DMS 273 treated with DMSO at 0.1 percent for 48 hours (cell line): ENCODE data around the gene GBX2.

Experiments used
- DNase-seq: peaks from one replicate; lab custom pipeline; 2025; lab: John Stamatoyannopoulos, UW

GBX2 gene

DNA sequence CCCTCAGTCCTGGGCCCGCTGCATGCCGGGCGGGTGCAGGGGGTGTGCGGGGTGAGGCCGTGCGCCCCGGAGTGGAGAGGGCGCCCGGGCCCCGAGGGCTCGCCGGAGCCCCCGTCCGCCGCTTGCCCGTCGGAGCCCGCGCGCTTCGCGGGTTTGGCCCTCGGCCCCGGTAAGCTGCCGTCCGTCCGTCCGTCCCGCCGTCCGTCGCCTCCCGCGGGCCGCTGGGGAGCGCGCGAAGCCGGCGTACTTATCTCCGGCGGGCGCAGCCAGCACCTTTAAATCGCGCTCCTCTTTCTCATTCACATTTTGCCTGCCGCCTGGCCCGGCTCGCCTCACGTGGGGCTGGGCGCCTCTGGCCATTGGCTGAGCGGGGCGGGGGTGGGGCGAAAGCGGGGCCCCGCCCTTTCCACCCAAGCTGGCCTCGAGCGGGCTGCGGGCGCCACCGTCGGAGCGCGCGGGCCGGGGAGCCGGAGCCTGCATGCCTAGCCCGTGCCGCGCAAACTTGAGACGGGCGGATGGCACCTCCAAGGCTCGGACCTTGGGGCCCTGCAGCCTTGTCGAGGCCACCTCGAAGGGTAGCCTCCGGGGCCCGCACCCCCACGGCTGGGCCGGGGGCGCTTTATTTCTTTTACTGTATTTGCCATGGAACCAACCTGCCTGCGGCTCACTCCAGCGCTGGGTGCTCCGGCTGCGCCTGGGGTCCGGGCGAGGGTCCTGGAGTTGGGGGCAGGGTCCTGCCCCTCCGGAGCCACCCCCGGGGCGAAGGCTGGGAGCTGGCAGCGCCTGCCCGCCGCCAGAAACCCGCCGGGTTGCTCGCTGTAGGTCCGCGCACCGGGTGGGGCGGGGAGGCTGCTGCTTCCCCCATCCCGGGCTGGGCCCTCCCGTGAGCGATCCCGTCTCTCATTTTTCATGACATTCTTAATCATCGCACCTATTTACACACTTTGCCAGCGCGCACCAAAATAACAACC is at the start of gene GBX2:
Gene GBX2, minus strand, starts transcription at position 277 of the 971 bp plus-strand sequence. CDS start 415 bp downstream, outside the sequence.
- peak; percentile 74 for DNase-seq

- DNase-seq, result no peak
Observed at GRCh38 chr2:236217926-236218325, 49.7 kb upstream of the GBX2 start.

DNA sequence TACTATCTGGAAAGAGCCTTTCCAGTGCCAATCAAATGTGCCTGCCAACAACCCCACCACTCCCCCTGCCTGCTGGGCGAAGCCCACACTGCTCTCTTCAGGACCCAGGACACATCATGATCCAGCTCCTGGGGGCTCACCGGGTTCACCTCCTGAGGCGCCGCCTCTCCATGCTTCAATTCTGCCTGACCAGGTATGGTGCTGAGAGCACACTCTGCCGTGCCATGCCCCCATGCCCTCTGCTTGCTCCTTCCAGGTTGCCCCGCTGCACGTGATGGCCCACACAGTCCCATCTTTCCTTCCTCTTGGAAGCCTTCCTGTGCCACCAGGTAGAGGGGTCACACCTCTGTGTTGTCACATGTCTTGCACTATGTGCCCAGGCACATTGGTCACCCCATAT is 48.5 kb upstream of the GBX2 start:
- DNase-seq, result no peak

- DNase-seq, result no peak
Observed at GRCh38 chr2:236215761-236216333, 47.7 kb upstream of the GBX2 start.

GRCh38 chr2:236215196-236215595 is 47.0 kb upstream of the GBX2 start:
- DNase-seq, result no peak

DNA sequence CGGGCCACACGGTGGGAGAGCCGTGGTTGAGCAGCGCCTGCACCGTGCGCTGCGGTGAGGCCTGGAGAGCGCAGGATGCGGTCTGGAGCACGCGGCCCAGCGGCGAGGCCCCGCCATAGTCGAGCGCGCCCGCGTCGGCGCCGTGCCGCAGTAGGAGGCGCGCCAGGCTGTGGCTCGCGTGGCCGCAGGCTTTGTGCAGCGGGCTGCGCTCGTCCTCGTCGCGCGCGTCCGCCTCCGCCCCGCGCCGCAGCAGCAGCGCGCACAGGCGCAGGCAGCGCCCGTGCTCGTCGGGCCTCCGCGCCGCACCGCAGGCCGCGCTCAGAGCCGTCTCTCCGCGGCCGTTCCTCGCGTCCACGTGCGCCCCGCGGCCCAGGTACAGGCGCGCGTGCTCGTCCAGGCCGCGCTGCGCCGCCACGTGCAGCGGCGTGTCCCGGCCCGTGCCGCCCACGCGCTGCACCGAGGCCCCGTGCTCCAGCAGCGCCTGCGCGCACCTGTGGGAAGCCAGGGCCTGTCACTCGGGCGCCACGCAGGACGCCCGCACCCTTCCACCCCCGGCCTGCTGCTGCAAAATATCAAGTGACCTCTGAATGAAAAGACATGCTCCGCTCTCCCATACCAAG is 46.3 kb upstream of the GBX2 start:
- DNase-seq, result no peak

- no peak for DNase-seq
Observed at GRCh38 chr2:236211296-236211695, 43.1 kb upstream of the GBX2 start.

GRCh38 chr2:236210536-236210935 is 42.4 kb upstream of the GBX2 start:
- DNase-seq, result no peak

- no peak for DNase-seq
Observed at GRCh38 chr2:236209996-236210395, 41.8 kb upstream of the GBX2 start.

- no peak for DNase-seq
Observed at GRCh38 chr2:236209535-236209934, 41.3 kb upstream of the GBX2 start.

- no peak for DNase-seq
Observed at GRCh38 chr2:236208019-236208926, 40.1 kb upstream of the GBX2 start.

- DNase-seq, result no peak
Observed at GRCh38 chr2:236207472-236207871, 39.3 kb upstream of the GBX2 start.

DNA sequence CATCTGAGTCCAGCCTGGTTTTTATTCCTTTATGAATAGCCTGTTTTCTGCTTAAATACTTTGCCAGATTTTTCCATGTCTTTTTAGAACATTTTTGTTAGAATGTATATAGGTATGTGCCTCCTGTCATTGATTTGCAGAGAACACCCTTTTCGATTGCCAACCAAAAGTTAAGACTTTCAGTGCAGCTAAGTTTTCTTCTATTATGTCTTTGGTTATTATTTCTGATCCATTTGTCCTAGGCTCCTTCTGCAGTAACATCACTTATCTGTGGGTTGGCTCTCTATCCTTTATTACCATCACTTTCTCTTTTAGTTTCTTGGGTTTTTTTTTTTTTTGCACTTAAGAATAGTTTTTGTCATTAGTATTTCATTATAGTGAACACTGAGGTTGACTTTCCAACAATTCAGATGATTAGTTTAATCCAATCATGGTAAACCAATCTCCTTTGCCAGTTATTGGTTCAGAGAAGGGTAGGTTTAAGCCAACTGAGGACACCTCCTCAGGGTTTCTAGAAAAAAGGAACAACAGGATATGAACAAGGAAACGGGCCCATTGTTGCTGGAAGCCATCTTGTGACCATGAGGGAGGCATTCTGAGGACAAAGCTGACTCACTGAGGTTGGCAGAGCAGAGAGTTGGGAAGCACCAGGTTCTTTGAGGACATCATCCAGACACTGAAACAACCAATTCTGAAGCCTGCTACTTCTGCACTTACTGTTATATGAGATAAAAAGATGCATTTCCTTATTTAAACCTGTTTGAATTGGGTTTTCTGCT is 37.9 kb upstream of the GBX2 start:
- no peak for DNase-seq

DNA sequence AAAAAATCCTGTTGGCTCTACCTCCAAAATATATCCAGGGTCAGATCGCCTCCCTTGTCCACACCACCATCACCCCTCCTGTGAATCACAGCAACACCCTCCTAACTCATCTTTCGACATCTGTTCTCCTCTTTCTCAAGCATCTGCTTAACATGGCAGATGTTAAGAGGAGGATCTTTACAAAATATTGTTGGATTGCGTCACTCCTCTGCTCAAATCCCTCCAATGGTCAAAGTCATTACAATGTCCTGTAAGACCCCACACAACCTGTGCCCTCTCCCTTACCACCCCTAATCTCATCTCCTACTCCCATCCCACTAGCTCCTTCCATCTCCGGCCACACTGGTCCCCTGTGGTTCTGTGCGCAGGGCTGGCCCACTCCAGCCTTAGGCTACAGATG is 36.8 kb upstream of the GBX2 start:
- DNase-seq, result no peak

- DNase-seq, result no peak
Observed at GRCh38 chr2:236200378-236200777, 32.2 kb upstream of the GBX2 start.

DNA sequence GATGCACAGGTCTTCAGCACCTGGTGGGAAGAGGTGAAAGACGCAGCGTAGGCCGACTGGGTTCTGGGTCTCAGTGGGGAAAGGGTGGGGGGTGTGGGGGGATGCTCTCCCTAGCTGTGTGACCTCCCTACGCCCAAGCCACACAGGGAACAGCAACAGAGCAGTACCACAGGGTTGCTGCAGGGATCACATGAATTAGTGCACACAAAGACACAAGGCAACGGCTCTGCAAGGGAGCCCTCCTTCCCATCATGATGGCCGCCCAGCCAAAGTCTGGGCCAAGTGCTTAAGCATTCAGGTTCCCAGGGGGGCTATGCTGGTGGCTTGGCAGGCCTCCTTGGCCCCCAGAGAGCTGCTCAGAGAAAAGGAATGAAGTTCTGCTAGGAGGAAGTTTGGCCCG is 28.2 kb upstream of the GBX2 start:
- no peak for DNase-seq

- no peak for DNase-seq
Observed at GRCh38 chr2:236195726-236196125, 27.5 kb upstream of the GBX2 start.

DNA sequence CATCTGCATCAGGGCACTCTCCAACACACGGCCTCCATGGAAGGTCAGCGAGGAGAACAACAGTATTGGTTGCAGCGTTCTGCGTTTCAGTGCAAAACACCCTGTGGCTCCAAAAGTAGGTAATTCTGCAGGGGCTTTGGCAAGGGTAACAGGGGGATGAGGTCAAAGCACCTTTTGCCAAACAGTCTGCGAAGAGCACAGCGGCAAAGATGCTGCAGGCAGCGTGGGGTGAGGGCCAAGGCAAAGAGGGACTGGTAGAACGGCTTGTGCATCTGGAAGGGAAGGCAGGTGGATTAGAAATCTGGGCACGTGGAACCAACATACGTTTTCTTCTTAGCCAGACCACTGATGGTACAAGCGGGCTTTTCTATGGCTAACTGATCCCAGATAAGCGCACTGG is 26.6 kb upstream of the GBX2 start:
- DNase-seq, result no peak

DNA sequence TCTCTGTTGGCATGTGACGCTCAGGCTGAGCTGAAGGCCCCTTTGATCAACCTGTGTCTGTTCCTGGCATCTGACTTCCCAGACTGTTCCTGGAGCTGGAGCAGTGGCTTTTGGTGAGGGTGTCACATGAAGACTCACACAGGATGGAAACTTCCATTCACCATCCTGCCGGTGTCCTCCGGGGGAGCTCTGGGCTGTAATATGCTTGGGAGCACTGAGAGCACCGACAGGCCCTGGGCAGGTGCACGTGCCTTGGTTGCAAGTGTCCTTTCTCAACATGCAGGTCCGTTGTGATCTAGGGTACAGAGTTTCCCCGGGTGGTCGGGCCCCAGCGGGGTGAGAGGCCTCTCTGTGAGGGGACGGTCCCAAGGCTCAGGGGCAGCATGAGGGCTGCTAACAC is 24.8 kb upstream of the GBX2 start:
- DNase-seq, result no peak

- DNase-seq, result no peak
Observed at GRCh38 chr2:236190674-236191073, 22.5 kb upstream of the GBX2 start.

DNA sequence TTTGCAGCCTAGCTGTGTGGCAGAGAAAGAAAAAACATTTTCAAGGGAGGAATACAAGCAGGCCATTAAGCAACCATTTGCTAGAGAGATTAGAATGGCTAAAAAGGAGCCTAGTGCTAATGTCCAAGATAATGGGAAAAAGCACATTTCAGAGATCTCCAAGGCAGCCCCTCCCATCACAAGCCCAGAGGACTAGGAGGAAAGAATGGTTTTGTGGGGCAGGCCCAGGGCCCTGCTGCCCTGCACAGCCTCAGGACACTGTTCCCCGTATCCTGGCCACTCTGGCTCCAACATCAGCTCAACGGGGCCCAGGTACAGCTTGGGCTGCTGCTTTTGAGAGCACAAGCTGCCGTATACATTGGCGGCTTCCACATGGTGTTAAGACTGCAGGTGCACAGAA is 16.5 kb upstream of the GBX2 start:
- DNase-seq, result no peak
